Right ventricle myocardium inferior (tissue), 1 donor: ENCODE measurements around the gene SHISA9. TPM values are rescaled to one million over a fixed set of nuclear protein-coding genes. Genes with fewer than 3 reads are reported as not detected.

Source experiments
- ATAC-seq: fragments of 200-7000 bp; cut with Tn5 transposase; one replicate; pipeline ENCODE4 v1.9.1; 2020; ENCODE audit warnings: mild to moderate bottlenecking, moderate library complexity
- DNase-seq: peaks from one replicate; pipeline ENCODE4 v3.0.0; 2021; ENCODE audit errors: missing footprints
- intact Hi-C: fragments of 100-400 bp; cut with DNase I; formaldehyde crosslinking; loops from one replicate; pipeline ENCODE4 v1.11.0; 2022
- total RNA-seq: library from RNA; stranded (reverse); fragmentation: NEBNext Ultra II Directional; extraction: Animal tissue kit (Norgen Biotek cat#: 25700); gene quantifications from one replicate; pipeline ENCODE4 v1.2.1, GENCODE V29; 2021
- donor health status: DM: no; HTN: yes; CAD: no; lungs with severe emphysema.

The SHISA9 gene
- total RNA-seq, 1 donor from 2014 or later = 0.49 TPM

DNA sequence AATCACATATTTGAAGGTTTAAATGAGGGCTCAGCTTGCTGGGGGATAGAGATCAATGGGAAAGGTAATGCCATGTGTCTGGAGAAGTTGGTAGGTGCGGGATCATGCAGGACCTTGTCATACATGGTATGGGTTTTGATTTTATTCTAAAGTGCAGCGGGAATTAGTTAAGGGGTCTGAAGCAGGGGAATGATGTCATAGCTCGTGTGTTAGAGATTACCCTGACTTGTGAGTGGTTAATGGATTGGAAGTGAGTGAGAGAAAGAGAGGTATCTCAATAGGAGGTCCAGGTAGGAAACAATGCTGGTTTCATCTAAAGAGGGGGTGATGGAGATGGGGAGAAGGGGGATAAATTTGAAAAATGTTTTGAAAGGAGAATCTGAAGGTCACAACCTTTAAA is 280.0 kb downstream of the SHISA9 start:
- DNase-seq (no peak), ATAC-seq (no peak)
- intact Hi-C loops = no loop called here

GRCh38 chr16:13186813-13187212 is 285.4 kb downstream of the SHISA9 start:
- ATAC-seq = no peak
- intact Hi-C loops = no loop called here

GRCh38 chr16:13189250-13189649 is 287.9 kb downstream of the SHISA9 start:
- ATAC-seq = no peak
- no peak for DNase-seq
- intact Hi-C loops = no loop called here

More at GRCh38 chr16:13186813-13187212, 285.4 kb downstream of the SHISA9 start:
- no peak for DNase-seq

DNA sequence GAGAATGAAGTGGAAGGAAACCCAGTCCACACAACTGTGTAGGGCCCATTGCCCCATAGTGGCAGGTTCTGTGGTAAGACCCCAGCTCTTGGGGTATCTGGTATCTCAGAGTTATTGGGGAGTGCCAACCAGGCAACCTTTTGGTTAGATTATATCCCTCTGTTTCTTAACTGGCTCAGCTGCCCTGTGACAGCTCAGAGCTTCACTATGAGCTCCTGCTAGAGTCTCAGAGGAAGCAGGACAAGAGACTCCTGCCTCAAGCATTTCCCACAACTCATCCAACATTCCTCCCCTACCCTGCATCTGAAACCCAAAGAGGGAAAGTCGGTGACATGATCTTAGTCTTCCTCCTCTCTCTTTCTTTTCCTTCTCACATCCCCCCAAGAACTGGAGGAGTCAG is 292.3 kb downstream of the SHISA9 start:
- DNase-seq = no peak
- intact Hi-C loops = no loop called here
- ATAC-seq = no peak

DNA sequence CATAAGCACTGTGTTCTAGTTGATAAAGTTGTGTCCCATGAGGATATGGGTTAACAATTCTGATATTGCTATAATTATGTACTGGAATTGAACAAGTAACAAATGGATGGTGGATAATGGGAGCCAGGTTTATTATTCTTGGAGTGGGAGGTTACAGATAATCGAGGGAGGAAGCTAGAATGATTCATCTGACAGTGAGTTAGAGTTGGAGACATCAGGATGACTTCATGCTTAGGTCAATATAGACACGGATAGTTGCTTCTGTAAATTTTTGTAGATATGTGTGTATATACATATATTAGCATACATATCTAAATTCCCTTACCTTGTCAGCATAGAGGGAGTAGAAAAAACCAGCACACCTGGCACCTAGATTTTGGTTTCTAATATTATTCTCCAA is 293.4 kb downstream of the SHISA9 start:
- intact Hi-C loops = no loop called here

GRCh38 chr16:13203725-13204124 is 302.3 kb downstream of the SHISA9 start:
- no peak for DNase-seq
- intact Hi-C loops = no loop called here
- no peak for ATAC-seq

More for the DNA sequence above, 293.4 kb downstream of the SHISA9 start:
- DNase-seq (no peak), ATAC-seq (no peak)

DNA sequence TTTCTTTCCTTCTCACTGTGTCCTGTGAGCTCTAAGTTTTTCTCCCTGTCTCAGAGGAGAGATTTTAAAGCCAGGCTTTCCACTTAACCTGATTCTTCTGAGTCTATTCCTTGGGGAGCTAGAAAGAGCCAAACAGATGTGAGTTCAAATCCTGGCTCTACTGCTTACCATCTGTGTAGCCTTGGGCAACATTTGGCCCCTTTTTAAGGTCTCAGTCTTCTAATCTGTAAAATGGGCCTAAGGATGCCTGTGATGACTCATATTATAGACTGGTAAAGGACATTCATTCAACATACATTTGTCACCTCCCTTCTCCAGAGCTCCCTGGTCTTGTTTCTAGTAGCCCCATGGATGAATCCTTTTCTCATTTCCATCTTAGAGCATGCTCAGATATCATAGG is 304.0 kb downstream of the SHISA9 start:
- ATAC-seq = no peak
- intact Hi-C loops = no loop called here
- no peak for DNase-seq

GRCh38 chr16:13206606-13207005 is 305.2 kb downstream of the SHISA9 start:
- ATAC-seq = no peak
- DNase-seq = no peak
- intact Hi-C loops = no loop called here

- intact Hi-C loops = no loop called here
- DNase-seq = no peak
- ATAC-seq = no peak
Measured at GRCh38 chr16:13207151-13207550, 305.8 kb downstream of the SHISA9 start.

GRCh38 chr16:13223666-13224065 is 322.3 kb downstream of the SHISA9 start:
- DNase-seq (no peak), ATAC-seq (no peak)
- intact Hi-C loops = no loop called here

DNA sequence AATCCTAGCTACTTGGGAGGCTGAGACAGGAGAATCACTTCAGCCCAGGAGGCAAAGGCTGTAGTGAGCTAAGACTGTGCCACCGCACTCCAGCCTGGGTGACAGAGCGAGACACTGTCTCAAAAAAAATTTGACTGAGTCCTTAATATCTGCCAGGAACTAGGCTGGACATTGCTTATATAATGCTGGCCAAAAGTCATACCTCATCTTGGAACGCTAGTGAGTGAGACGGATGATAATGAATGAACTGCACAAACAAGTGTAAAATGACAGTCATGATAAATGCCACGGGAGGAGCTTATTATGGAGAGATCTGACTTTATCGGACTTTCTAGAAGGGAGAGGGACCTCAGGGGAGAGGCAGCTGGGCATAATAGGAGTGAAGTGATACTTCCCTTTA is 327.6 kb downstream of the SHISA9 start:
- intact Hi-C loops = no loop called here
- ATAC-seq (no peak), DNase-seq (no peak)

- DNase-seq (no peak), ATAC-seq (no peak)
- intact Hi-C loops = no loop called here
Measured at GRCh38 chr16:13231365-13231764, 330.0 kb downstream of the SHISA9 start.

DNA sequence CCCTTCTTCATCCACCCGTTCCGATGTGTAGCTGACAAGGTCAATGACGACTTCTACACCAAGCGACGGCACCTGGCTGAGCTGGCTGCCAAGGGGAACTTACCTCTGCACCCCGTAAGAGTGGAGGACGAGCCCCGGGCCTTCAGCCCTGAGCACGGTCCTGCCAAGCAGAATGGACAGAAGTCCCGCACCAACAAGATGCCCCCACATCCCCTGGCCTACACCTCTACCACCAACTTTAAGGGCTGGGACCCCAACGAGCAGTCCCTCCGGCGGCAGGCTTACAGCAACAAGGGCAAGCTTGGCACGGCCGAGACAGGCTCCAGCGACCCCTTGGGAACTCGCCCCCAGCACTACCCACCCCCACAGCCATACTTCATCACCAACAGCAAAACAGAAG is 333.6 kb downstream of the SHISA9 start:
- intact Hi-C loops = no loop called here
- no peak for ATAC-seq
- DNase-seq = no peak

GRCh38 chr16:13236308-13236707 is 334.9 kb downstream of the SHISA9 start:
- DNase-seq (no peak), ATAC-seq (no peak)
- intact Hi-C loops = no loop called here

GRCh38 chr16:13238182-13238581 is 336.8 kb downstream of the SHISA9 start:
- no peak for ATAC-seq
- no peak for DNase-seq
- intact Hi-C loops = no loop called here

DNA sequence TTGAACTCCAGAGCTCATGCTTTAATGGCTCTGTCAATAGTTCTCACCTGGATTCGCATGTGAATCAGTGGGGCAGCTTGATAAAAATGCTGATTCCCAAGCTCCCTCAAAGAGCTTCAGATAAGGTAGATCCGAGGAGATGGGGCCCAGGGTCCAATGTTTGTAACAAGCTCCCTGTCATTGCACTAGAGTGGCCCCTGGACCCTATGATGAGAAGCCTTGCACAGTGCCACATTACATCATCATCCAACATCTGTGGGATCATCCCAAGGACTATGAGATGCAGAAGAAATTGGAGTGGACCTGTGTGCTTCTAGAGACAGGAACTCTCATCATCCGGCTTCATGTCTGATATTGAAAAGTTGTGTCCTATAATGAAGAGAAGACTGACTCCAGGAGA is 340.8 kb downstream of the SHISA9 start:
- ATAC-seq (no peak), DNase-seq (no peak)
- intact Hi-C loops = no loop called here

DNA sequence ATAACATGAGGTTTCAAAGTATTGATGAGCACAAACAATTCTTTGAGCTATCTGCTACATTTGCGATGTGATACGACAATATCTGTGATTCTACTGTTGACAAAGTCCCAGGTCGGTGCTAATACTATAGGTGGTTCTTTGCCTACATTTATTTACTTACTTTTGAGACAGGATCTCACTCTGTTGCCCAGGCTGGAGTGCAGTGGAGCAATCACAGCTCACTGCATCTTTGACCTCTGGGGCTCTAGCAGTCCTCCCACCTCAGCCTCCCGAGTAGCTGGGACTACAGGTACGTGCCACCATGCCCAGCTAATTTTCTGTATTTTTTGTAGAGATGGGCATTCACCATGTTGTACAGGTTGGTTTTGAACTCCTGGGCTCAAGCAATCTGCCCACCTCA is 343.4 kb downstream of the SHISA9 start:
- intact Hi-C loops = no loop called here
- no peak for ATAC-seq

GRCh38 chr16:13245713-13246377 is 344.4 kb downstream of the SHISA9 start:
- intact Hi-C loops = no loop called here
- DNase-seq (no peak), ATAC-seq (no peak)

More for the DNA sequence above, 343.4 kb downstream of the SHISA9 start:
- no peak for DNase-seq

DNA sequence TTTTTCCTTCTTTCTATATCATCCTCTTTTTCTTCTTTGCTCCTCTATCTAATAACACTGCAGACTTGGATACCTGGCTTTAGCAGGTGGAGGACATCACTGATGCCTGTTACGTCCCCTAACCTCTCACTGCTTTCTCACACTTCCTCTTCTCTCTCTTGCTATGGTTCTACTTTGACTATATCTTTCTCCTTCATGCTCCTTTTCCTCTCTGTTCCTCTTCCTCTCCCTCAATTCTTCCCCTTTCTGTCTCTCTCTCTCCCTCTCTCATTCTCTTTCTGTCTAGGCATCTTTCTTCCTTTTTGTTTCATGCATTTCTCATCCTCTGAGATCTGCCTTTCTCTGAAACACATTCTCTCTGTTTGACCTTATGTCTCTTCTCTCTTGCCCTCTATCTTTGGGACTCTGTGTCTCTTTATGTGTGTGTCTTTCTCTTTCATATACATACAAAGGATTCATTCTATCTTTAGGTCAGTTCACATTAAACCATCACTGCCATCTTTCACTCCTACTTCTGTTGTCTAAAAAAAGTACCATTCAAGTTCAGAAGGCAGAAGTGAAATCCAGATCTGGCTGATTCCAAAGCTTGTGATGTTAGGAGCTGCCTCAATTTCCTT is 353.7 kb downstream of the SHISA9 start:
- DNase-seq (no peak), ATAC-seq (no peak)
- intact Hi-C loops = no loop called here

- ATAC-seq = no peak
Measured at GRCh38 chr16:13262270-13263090, 361.1 kb downstream of the SHISA9 start.

More at GRCh38 chr16:13262270-13263090, 361.1 kb downstream of the SHISA9 start:
- intact Hi-C loops = no loop called here
- no peak for DNase-seq
